ENCODE data around the gene KRCC1.

DNA sequence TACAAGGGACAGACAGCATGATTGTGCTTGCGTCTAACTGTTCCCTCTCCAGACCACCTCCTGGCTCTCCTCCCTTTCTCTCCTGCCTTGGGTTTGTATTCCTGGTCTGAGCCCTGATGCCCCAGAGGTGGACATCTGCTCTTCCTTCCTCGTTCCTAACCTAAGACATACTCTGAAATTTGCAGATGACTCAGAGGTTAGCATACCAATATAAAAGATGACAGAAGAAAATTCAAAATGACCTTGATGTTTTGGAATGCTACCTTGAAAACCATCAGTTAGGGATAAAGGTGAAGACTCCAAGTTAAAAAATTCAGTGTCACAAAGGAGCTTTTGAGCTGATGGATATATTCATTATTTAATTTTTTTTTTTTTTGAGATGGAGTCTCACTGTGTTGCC lies 25.0 kb upstream of the KRCC1 start:
- TF ChIP-seq EP300 (IDR thresholded peaks at IDR 0.05): no peak
- TF ChIP-seq, protein P1, sequence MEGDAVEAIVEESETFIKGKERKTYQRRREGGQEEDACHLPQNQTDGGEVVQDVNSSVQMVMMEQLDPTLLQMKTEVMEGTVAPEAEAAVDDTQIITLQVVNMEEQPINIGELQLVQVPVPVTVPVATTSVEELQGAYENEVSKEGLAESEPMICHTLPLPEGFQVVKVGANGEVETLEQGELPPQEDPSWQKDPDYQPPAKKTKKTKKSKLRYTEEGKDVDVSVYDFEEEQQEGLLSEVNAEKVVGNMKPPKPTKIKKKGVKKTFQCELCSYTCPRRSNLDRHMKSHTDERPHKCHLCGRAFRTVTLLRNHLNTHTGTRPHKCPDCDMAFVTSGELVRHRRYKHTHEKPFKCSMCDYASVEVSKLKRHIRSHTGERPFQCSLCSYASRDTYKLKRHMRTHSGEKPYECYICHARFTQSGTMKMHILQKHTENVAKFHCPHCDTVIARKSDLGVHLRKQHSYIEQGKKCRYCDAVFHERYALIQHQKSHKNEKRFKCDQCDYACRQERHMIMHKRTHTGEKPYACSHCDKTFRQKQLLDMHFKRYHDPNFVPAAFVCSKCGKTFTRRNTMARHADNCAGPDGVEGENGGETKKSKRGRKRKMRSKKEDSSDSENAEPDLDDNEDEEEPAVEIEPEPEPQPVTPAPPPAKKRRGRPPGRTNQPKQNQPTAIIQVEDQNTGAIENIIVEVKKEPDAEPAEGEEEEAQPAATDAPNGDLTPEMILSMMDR (IDR thresholded peaks at IDR 0.05): no peak
- TF ChIP-seq POLR2A (IDR thresholded peaks at IDR 0.05): no peak
- TF ChIP-seq POLR2AphosphoS5 (IDR thresholded peaks at IDR 0.05): no peak
